GM23338 (cell line): ENCODE results near the gene USP31. TPM values are rescaled to one million over a fixed set of nuclear protein-coding genes. Genes with fewer than 3 reads are reported as not detected.
A peak's percentile ranks its signal among the peaks of the same experiment; 100 is the strongest.

Experiments used
- ATAC-seq: fragments of 200-7000 bp; cut with Tn5 transposase; 3 replicates; pipeline ENCODE4 v1.9.1; 2020
- DNase-seq: peaks from one replicate; pipeline ENCODE4 v3.0.0-alpha.2; 2015; ENCODE audit warnings: low spot score
- H2AFZ ChIP-seq: fragments of 200-600 bp; sonication (generic); 2 replicates; pipeline ENCODE4 v1.8.0; 2016; ENCODE audit warnings: antibody characterized with exemption, mild to moderate bottlenecking, moderate library complexity
- H3F3A ChIP-seq: fragments of 200-600 bp; sonication (generic); replicated peaks from 2 replicates; pipeline ENCODE4 v1.8.0; 2017; ENCODE audit warnings: antibody characterized with exemption, mixed run types, low read depth
- H3K27ac ChIP-seq: fragments of 200-600 bp; sonication (generic); 2 replicates; pipeline ENCODE4 v1.6.1; 2016; ENCODE audit warnings: low read depth
- H3K27me3 ChIP-seq: fragments of 200-600 bp; sonication (generic); 2 replicates; pipeline ENCODE4 v1.8.0; 2016; ENCODE audit warnings: mild to moderate bottlenecking, mixed run types, moderate library complexity; ENCODE audit not compliant: insufficient read depth
- H3K36me3 ChIP-seq: fragments of 200-600 bp; sonication (generic); 2 replicates; pipeline ENCODE4 v1.8.0; 2016; ENCODE audit warnings: mild to moderate bottlenecking; ENCODE audit not compliant: insufficient read depth
- H3K4me1 ChIP-seq: fragments of 200-600 bp; sonication (generic); 2 replicates; pipeline ENCODE4 v1.8.0; 2016; ENCODE audit warnings: mild to moderate bottlenecking, moderate library complexity; ENCODE audit not compliant: insufficient read depth
- H3K4me2 ChIP-seq: fragments of 200-600 bp; sonication (generic); 2 replicates; pipeline ENCODE4 v1.7.1; 2017; ENCODE audit warnings: mixed run types
- H3K4me3 ChIP-seq: fragments of 200-600 bp; sonication (generic); 2 replicates; pipeline ENCODE4 v1.6.1; 2016; ENCODE audit warnings: mixed run types
- H3K79me2 ChIP-seq: fragments of 200-600 bp; sonication (generic); replicated peaks from 2 replicates; pipeline ENCODE4 v1.8.0; 2017; ENCODE audit warnings: mild to moderate bottlenecking; ENCODE audit not compliant: insufficient read depth
- H3K9me2 ChIP-seq: fragments of 200-600 bp; sonication (generic); 2 replicates; pipeline ENCODE4 v1.8.0; 2017; ENCODE audit not compliant: insufficient read depth
- H4K20me1 ChIP-seq: fragments of 200-600 bp; sonication (generic); replicated peaks from 2 replicates; pipeline ENCODE4 v1.8.0; 2017; ENCODE audit warnings: mild to moderate bottlenecking; ENCODE audit not compliant: insufficient read depth
- H3K27ac Mint-ChIP-seq: 2 replicates; pipeline ENCODE4 v1.8.0; 2020; ENCODE audit warnings: inconsistent platforms, mild to moderate bottlenecking, moderate library complexity, mixed read lengths
- H3K27me3 Mint-ChIP-seq: 3 replicates; pipeline ENCODE4 v1.8.0; 2022; ENCODE audit warnings: low read depth, mild to moderate bottlenecking, moderate library complexity, mixed read lengths, inconsistent platforms; ENCODE audit not compliant: insufficient read depth, poor library complexity
- H3K36me3 Mint-ChIP-seq: 3 replicates; pipeline ENCODE4 v1.8.0; 2021; ENCODE audit warnings: low read depth, mild to moderate bottlenecking, inconsistent platforms, moderate library complexity, mixed read lengths
- H3K4me1 Mint-ChIP-seq: 3 replicates; pipeline ENCODE4 v1.8.0; 2020; ENCODE audit warnings: mild to moderate bottlenecking, inconsistent platforms, mixed read lengths
- H3K4me3 Mint-ChIP-seq: 3 replicates; pipeline ENCODE4 v1.8.0; 2021; ENCODE audit warnings: moderate library complexity, mild to moderate bottlenecking, inconsistent platforms, mixed read lengths
- H3K9me3 Mint-ChIP-seq: 3 replicates; pipeline ENCODE4 v1.8.0; 2020; ENCODE audit warnings: moderate library complexity, mild to moderate bottlenecking, inconsistent platforms, mixed read lengths
- CREB1 ChIP-seq: fragments of 250-450 bp; sonication (Bioruptor Pico); IDR thresholded peaks from 2 replicates; pipeline ENCODE4 v1.5.0; 2020; ENCODE audit warnings: low read depth, mild to moderate bottlenecking, moderate library complexity
- EZH2 ChIP-seq: fragments of 200-600 bp; sonication (generic); IDR thresholded peaks from one replicate; pipeline ENCODE4 v1.8.0; 2017; ENCODE audit warnings: antibody characterized with exemption, mild to moderate bottlenecking, low read depth; ENCODE audit not compliant: unreplicated experiment
- EZH2phosphoT487 ChIP-seq: fragments of 200-600 bp; sonication (generic); IDR thresholded peaks from one replicate; pipeline ENCODE4 v1.8.1; 2018; ENCODE audit warnings: antibody characterized with exemption; ENCODE audit not compliant: unreplicated experiment
- JUNB ChIP-seq: IDR thresholded peaks from one replicate; pipeline ENCODE4 v1.6.1; 2016; ENCODE audit warnings: antibody characterized with exemption; ENCODE audit not compliant: unreplicated experiment
- NANOG ChIP-seq: IDR thresholded peaks from 2 replicates; pipeline ENCODE4 v1.6.1; 2016; ENCODE audit warnings: antibody characterized with exemption, borderline replicate concordance
- POLR2AphosphoS5 ChIP-seq: IDR thresholded peaks from 2 replicates; pipeline ENCODE4 v1.6.1; 2016; ENCODE audit warnings: antibody characterized with exemption, low read depth
- STAT1 ChIP-seq: IDR thresholded peaks from one replicate; pipeline ENCODE4 v1.6.1; 2016; ENCODE audit warnings: antibody characterized with exemption; ENCODE audit not compliant: unreplicated experiment
- ZNF114 ChIP-seq: fragments of 250-450 bp; sonication (Bioruptor Pico); IDR thresholded peaks from 2 replicates; pipeline ENCODE4 v1.5.0; 2020; ENCODE audit warnings: mild to moderate bottlenecking, moderate library complexity
- ZNF331 ChIP-seq: fragments of 250-450 bp; sonication (Bioruptor Pico); IDR thresholded peaks from 2 replicates; pipeline ENCODE4 v1.5.0; 2020; ENCODE audit warnings: low read depth, mild to moderate bottlenecking, moderate library complexity
- polyA plus RNA-seq: library from polyadenylated mRNA; unstranded; fragments of >200 nt; fragmentation: Nextera tagmentation; extraction: Ambion mirVana; gene quantifications from 2 replicates; pipeline ENCODE4 v1.2.1, GENCODE V29; 2016
- total RNA-seq: library from RNA; depleted of rRNA; stranded (reverse); fragments of >200 nt; shearing (Covaris generic); gene quantifications from 2 replicates; pipeline ENCODE4 v1.2.3, GENCODE V29; 2014
- TF ChIP-seq, protein P1 (sequence below): fragments of 250-450 bp; sonication (Bioruptor Pico); IDR thresholded peaks from 2 replicates; pipeline ENCODE4 v1.5.0; 2020; ENCODE audit warnings: mild to moderate bottlenecking, moderate library complexity

The USP31 gene
- total and polyA plus RNA-seq, 2 experiments from 2014 or later = 4.3 to 17.9 TPM

DNA sequence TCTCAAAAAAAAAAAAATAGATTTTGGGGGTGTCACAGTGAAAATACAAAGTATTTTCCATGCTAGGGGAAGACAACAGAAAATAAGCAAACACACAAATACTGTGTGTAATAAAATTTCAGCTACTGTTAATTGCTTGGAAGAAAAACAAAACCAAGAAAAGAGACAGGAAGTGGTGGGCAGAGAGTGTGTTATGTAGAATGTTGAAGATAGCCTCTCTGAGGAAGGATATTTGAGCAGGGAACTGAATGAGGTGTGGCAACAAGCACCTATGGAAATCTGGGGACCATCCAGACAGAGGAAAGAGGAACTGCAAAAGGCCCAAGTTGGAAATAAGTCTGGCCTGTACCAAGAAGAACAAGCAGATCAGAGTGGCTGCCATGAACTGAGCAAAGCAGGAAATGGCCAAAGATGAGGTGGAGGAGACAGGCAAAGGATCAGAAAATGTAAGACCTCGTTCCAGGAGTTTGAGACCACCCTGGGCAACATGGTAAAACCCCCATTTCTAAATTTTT is 7.8 kb upstream of the USP31 start:
- H3K9me2 ChIP-seq = no peaks in the 10 kb centered on the region; the same call in none of the 2 replicates
- H3K79me2 ChIP-seq = no peaks in the 10 kb centered on the region
- H3K4me1 ChIP-seq = 0 out of 2 replicates have a peak, but pooled peaks cover 4% of the 10 kb centered on the region
- ATAC-seq (no peak), DNase-seq (no peak)
- H3K27me3 Mint-ChIP-seq = no peaks in the 10 kb centered on the region
- H3K4me3 Mint-ChIP-seq = no peak overlapping the region
- H3K27ac Mint-ChIP-seq = no peak overlapping the region
- H2AFZ ChIP-seq = peak overlapping the region; percentile 73; the same call in 1 of the 2 replicates
- no peaks in the 10 kb centered on the region for H3K27me3 ChIP-seq
- H3K27ac ChIP-seq = no peak overlapping the region
- no peak for TF ChIP-seq ZNF331 (CRISPR knock-in tag)
- no peak for TF ChIP-seq EZH2phosphoT487
- no peak for TF ChIP-seq POLR2AphosphoS5
- TF ChIP-seq EZH2 = no peak
- no peak for TF ChIP-seq STAT1
- no peak for TF ChIP-seq CREB1 (CRISPR knock-in tag)
- TF ChIP-seq ZNF114 (CRISPR knock-in tag) = no peak
- TF ChIP-seq, protein P1, sequence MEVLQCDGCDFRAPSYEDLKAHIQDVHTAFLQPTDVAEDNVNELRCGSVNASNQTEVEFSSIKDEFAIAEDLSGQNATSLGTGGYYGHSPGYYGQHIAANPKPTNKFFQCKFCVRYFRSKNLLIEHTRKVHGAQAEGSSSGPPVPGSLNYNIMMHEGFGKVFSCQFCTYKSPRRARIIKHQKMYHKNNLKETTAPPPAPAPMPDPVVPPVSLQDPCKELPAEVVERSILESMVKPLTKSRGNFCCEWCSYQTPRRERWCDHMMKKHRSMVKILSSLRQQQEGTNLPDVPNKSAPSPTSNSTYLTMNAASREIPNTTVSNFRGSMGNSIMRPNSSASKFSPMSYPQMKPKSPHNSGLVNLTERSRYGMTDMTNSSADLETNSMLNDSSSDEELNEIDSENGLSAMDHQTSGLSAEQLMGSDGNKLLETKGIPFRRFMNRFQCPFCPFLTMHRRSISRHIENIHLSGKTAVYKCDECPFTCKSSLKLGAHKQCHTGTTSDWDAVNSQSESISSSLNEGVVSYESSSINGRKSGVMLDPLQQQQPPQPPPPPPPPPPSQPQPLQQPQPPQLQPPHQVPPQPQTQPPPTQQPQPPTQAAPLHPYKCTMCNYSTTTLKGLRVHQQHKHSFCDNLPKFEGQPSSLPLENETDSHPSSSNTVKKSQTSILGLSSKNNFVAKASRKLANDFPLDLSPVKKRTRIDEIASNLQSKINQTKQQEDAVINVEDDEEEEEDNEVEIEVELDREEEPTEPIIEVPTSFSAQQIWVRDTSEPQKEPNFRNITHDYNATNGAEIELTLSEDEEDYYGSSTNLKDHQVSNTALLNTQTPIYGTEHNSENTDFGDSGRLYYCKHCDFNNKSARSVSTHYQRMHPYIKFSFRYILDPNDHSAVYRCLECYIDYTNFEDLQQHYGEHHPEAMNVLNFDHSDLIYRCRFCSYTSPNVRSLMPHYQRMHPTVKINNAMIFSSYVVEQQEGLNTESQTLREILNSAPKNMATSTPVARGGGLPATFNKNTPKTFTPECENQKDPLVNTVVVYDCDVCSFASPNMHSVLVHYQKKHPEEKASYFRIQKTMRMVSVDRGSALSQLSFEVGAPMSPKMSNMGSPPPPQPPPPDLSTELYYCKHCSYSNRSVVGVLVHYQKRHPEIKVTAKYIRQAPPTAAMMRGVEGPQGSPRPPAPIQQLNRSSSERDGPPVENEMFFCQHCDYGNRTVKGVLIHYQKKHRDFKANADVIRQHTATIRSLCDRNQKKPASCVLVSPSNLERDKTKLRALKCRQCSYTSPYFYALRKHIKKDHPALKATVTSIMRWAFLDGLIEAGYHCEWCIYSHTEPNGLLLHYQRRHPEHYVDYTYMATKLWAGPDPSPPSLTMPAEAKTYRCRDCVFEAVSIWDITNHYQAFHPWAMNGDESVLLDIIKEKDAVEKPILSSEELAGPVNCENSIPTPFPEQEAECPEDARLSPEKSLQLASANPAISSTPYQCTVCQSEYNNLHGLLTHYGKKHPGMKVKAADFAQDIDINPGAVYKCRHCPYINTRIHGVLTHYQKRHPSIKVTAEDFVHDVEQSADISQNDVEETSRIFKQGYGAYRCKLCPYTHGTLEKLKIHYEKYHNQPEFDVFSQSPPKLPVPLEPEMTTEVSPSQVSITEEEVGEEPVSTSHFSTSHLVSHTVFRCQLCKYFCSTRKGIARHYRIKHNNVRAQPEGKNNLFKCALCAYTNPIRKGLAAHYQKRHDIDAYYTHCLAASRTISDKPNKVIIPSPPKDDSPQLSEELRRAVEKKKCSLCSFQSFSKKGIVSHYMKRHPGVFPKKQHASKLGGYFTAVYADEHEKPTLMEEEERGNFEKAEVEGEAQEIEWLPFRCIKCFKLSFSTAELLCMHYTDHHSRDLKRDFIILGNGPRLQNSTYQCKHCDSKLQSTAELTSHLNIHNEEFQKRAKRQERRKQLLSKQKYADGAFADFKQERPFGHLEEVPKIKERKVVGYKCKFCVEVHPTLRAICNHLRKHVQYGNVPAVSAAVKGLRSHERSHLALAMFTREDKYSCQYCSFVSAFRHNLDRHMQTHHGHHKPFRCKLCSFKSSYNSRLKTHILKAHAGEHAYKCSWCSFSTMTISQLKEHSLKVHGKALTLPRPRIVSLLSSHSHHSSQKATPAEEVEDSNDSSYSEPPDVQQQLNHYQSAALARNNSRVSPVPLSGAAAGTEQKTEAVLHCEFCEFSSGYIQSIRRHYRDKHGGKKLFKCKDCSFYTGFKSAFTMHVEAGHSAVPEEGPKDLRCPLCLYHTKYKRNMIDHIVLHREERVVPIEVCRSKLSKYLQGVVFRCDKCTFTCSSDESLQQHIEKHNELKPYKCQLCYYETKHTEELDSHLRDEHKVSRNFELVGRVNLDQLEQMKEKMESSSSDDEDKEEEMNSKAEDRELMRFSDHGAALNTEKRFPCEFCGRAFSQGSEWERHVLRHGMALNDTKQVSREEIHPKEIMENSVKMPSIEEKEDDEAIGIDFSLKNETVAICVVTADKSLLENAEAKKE (CRISPR knock-in tag) = no peak
- TF ChIP-seq NANOG = no peak
- TF ChIP-seq JUNB = no peak
- H3F3A ChIP-seq = no peaks in the 10 kb centered on the region
- H3K9me3 Mint-ChIP-seq = peaks cover 16% of the 10 kb centered on the region
- H3K36me3 ChIP-seq = peaks cover 5% of the 10 kb centered on the region; the same call in 1 of the 2 replicates
- no peak overlapping the region for H3K4me3 ChIP-seq
- peaks cover 9% of the 10 kb centered on the region for H3K4me1 Mint-ChIP-seq
- no peaks in the 10 kb centered on the region for H4K20me1 ChIP-seq
- peaks cover 11% of the 10 kb centered on the region for H3K36me3 Mint-ChIP-seq
- H3K4me2 ChIP-seq = no peak overlapping the region
